ENCODE results near the gene DBET. TPM values are rescaled to one million over a fixed set of nuclear protein-coding genes. Genes with fewer than 3 reads are reported as not detected.
"Not testable (repeated sequence)": the region's sequence is repeated elsewhere in the genome, so short reads cannot be mapped to it uniquely, and the experiment has no call there.

Gene DBET
- total RNA-seq, 1 donor from 2014 or later, result not detected

DNA sequence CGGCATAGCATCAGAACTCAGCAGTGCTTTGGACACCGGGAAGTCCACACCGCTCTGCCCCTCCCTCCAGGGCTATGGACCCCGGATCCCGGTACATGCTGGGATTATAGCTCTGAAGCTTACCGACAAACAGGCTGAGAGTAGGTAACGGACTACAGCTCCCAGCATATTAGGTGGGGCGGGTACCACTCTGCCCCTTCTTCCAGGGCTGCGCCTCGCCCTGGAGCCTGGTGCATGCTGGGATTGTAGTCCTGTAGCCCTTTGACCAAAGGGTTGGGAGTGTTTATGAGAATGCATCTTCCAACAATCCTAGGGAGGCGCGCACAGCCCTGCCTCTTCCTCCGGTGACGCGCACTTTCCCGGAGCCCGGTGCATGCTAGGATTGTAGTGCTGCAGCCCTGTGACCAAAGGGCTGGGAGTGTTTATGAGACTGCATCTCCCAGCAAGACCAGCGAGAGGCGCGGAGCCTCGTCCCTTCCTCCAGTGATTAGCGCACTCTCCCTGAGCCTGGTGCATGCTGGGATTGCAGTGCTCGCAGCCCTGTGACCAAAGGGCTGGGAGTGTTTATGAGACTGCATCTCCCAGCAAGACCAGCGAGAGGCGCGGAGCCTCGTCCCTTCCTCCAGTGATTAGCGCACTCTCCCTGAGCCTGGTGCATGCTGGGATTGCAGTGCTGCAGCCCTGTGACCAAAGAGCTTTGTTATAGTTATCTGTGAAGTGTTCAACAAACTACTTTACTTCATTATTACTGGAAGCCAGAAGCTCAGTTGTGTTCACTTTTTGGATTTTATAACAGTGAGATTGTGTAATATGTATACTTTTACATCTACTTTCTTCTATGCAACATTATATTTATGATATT lies 14.7 kb upstream of the DBET start:
- DNase-seq, result not testable (repeated sequence)

DNA sequence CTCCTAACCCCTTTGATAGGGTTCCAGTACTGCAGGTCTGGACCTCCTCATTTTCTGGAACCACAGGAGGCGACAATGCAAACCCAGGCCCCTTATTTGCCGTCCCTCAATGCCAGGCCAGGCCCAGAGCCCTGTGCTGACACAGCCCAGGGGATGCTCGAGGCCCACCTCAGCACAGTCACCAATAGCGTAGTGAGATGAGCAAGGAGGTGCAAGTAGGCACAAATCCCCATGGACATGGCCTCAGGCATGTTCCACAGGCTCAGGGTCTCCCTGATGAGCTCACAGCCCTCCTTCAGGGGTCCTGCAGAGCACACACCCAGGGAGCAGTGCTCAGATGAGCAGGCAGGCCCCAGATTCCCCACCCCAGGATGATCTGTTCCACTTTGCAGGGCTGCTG lies 5.3 kb upstream of the DBET start:
- DNase-seq, result not testable (repeated sequence)

DNA sequence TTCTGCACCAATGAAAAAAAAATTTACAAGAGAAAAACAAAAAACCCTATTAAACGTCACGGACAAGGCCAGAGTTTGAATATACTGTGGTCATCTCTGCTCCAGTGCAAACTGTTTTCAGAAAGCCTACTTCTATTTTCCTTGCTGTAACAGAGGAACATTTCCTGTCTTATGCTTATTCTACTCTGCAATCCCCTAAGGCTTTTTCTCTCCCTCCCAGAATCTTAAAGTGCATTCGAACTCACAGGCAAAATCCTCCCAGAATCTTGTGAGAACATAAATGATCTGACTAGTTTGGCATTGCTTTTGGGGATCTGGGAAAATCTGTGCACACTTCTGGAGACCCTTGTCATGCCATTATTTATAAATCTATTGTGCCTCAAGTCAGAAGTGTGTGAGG lies 503 bp downstream of the DBET start:
- DNase-seq, result not testable (repeated sequence)

DNA sequence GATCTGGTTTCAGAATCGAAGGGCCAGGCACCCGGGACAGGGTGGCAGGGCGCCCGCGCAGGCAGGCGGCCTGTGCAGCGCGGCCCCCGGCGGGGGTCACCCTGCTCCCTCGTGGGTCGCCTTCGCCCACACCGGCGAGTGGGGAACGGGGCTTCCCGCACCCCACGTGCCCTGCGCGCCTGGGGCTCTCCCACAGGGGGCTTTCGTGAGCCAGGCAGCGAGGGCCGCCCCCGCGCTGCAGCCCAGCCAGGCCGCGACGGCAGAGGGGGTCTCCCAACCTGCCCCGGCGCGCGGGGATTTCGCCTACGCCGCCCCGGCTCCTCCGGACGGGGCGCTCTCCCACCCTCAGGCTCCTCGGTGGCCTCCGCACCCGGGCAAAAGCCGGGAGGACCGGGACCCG lies 4.0 kb downstream of the DBET start:
- DNase-seq, result peak; percentile 0

DNA sequence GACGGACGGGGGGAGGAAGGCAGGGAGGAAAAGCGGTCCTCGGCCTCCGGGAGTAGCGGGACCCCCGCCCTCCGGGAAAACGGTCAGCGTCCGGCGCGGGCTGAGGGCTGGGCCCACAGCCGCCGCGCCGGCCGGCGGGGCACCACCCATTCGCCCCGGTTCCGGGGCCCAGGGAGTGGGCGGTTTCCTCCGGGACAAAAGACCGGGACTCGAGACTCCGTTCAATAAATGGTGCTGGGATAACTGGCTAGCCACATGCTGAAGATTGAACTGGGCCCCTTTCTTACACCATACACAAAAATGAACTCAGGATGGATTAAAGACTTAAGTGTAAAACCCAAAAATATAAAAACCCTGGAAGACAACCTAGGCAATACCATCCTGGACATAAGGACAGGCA lies 28.8 kb downstream of the DBET start:
- DNase-seq, result not testable (repeated sequence)

DNA sequence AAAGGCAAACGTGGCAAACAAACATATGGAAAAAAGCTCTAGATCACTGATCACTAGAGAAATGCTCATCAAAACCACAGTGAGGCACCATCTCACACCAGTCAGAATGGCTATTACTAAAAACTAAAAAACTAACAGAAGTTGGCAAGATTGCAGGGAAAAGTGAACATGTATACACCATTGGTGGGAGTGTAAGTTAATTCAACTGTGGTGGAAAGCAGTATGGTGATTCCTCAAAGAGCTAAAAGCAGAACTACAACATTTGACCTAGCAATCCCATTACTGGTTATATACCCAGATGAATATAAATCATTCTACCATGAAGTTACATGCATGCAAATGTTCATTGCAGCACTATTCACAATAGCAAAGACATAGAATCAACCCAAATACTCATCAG lies 29.7 kb downstream of the DBET start:
- not testable (repeated sequence) for DNase-seq

DNA sequence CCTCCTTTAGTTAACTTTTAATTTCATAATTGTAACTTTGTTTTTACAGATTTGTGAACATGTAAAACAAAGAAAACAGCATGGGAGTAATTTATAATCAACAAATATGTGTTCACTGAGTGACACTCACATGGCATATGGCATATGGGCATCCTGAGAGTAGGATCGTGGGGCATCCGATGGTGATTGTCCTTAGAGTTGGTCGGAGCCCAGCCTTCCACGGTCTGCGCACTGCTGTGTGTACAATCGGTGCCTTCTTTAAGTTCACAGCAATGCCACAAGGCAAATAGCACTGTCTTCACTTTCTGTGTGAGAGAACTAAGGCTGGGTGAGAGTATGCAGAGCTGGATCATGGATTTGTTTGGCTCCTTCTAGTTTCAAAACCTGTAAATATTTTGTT lies 31.0 kb downstream of the DBET start:
- DNase-seq, result not testable (repeated sequence)

DNA sequence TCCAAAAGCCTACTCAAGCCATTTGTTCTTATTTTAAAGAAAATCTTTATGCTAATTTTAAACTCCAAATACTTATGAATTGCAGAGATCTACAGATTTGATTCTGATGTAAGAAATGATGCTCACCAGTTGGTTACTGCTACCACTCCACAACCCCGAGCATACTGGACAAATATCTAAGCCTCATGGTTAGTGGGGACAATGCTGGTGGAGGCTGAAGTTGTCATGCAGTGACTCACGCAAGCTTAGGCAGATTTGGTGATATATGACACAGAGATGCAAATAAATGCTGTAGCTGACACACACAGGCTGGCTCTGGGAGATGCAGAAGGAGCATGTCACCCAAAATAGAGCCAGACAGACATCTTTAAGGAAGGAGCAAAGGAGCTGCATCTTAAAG lies 35.3 kb downstream of the DBET start:
- DNase-seq, result not testable (repeated sequence)

DNA sequence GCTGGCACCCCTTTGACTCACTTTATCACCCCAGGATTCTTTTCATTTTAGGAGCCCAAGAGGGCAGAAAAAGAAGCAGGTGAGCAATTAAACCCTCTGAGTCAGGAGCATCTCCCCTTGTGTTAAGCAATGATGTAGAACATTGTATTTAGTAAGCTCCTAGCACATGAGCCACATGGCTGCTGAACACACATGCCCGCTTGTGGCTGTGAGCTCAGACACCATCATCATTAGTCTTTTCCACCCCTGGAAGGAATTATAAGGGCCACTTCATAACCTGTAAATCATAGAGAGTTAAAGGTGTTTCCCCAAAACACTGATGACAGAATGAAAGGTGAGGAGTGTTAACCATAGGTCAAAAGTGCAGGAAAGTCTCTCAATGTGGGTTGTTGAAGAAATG lies 37.2 kb downstream of the DBET start:
- DNase-seq, result not testable (repeated sequence)

DNA sequence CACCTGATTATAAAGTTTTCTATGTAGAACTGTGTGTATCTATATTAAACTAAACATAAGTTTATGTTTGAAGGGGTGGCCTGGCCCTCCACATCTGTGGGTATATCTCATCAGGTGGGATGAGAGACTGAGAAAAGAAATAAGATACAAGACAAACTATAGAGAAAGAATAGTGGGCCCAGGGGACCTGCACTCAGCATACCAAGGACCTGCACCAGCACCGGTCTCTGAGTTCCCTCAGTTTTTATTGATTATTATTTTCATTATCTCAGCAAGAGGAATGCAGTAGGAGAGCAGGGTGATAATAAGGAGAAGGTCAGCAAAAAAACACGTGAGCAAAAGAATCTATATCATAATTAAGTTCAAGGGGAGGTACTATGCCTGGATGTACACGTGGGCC lies 41.9 kb downstream of the DBET start:
- DNase-seq, result not testable (repeated sequence)

DNA sequence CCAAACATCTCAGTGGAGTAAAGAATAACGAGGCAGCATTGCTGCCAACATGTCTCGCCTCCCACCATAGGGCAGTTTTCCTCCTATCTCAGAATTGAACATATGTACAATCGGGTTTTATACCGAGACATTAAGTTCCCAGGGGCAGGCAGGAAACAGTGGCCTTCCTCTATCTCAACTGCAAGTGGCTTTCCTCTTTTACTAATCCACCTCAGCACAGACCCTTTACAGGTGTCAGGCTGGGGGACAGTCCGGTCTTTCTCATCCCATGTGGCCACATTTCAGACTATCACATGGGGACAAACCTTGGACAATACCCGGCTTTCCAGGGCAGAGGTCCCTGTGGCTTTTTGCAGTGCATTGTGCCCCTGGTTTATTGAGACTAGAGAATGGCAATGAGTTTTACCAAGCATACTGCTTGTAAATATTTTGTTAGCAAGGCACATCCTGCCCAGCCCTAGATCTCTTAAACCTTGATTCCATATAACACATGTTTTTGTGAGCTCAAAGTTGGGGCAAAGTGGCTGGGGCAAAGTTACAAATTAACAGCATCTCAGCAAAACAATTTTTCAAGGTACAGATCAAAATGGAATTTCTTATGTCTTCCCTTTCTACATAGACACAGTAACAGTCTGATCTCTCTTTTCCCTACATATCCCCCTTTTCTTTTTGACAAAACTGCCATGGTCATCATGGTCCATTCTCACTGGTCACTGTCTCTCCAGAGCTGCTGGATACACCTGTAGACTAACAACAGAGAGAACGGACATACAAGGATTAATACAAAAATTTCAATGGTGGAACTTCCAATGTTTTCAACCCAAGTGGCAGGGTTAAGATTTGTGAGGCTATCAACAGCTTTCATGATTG lies 42.5 kb downstream of the DBET start:
- not testable (repeated sequence) for DNase-seq

DNA sequence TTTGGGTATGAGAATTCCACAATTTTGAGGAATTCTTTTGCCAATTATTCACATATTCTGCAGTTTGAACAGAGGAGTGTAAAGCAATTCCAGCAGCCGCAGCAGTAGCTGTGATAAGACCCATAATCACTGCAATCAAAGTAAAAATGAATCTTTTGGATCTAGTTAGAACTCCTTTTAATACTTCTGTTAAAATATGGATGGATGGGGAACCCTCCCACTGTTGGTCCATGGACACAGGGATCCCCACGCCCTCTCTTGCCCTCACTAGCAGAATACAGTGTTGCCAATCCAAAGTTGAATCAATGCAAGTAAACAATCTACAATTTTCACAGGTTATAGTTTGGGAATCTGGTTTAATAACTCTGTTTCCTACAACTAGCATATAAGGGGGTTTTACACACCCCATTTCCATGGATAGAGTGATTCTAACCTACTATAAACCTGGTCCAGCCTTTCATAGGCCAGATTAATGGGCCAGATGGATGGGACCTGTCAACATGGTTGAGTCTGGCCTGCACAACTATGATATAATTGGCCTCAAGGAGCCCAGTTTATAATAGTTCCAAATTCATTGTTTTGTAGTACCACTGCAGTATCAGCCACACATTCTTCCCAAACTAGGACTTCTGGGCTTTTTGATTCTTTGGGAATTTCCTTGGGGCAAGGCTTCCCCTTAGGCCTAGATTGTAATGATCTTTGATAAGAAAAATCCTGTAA lies 43.6 kb downstream of the DBET start:
- DNase-seq, result not testable (repeated sequence)

DNA sequence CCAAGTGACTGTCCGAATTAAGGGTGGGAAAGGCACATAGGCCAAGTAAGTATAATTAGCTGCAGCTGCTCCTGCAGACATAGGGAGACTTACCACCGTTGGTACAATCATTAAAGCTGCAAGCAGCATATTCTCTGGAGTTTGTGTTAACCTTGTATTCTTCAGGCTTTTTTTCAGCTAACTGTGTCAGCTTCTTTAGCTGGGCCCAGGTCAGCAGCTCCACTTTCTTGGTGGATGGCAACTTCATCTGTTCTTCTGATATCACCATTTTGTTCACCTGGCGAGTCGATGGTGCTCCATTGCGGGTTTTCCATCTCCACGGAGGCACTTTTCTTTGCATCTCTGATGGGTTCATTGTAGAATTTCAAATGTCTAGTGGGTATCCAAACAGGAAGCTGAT lies 44.5 kb downstream of the DBET start:
- not testable (repeated sequence) for DNase-seq

DNA sequence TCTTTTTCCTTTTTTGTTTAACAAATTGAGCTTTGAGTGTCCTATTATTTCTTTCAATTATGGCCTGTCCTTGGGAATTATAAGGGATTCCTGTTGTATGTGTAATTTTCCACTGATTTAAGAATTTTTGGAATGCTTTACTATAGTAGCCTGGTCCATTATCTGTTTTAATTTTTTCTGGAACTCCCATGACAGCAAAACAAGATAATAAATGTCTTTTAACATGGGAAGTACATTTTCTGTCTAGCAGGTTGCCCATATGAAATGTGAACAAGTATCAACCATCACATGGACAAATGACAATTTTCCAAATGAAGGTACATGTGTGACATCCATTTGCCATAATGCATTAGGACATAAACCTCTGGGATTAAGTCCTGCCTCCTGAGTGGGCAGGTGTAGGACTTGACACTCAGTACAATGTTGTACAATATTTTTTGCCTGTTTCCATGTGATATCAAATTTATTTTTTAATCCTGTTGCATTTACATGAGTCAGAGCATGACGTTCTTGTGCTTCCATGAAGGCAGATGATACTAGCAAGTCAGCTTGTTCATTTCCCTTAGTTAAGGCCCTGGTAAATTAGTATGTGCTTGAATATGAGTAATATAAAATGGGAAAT lies 45.2 kb downstream of the DBET start:
- not testable (repeated sequence) for DNase-seq

DNA sequence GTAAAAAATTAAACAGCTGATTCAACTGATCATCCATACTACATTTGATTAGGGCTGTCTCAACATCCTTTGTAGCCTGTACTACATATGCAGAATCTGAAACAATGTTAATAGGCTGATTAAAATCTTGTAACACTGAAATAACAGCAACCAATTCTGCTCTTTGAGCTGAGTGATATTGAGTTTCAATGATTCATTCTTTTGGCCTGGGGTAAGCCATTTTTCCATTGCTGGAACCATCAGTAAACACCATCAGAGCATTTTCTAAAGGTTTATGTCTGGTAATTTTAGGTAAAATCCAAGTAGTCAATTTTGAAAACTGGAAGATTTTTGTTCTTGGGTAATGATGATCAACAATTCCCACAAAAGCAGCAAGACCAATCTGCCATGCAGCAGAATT lies 45.7 kb downstream of the DBET start:
- not testable (repeated sequence) for DNase-seq

DNA sequence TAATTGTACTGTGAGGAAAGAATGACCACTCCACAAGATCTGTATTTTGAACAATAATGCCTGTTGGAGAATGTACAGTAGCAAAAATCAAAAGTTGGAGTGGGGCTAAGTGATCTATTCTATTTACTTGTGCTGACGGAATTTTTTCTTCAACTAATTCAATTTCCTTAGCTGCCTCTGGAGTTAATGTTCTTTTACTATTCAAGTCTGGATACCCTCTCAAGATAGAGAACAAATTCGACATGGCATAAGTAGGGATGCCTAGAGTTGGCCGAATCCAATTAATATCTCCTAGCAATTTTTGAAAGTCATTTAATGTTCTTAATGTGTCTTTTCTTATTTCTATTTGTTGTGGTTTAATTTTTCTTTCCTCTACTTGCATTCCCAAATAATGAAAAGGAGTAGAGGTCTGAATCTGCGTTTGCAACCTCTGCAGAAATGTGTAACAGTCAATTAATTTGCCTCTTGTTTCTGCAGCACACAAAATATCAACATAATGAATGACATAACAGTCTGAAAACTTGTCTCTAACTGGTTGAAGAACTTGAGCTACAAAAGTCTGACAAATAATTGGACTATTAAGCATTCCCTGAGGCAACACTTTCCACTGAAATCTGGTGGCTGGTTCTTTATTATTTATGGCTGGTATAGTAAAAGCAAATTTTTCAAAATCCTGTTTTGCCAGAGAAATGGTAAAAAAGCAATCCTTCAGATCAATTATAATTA lies 46.4 kb downstream of the DBET start:
- not testable (repeated sequence) for DNase-seq

DNA sequence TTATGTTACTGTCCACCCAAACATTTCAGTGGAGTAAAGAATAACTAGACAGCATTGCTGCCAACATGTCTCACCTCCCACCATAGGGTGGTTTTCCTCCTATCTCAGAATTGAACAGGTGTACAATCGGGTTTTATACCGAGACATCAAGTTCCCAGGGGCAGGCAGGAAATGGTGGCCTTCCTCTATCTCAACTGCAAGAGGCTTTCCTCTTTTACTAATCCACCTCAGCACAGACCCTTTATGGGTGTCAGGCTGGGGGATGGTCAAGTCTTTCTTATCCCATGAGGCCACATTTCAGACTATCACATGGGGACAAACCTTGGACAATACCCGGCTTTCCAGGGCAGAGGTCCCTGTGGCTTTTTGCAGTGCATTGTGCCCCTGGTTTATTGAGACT lies 48.6 kb downstream of the DBET start:
- not testable (repeated sequence) for DNase-seq

DNA sequence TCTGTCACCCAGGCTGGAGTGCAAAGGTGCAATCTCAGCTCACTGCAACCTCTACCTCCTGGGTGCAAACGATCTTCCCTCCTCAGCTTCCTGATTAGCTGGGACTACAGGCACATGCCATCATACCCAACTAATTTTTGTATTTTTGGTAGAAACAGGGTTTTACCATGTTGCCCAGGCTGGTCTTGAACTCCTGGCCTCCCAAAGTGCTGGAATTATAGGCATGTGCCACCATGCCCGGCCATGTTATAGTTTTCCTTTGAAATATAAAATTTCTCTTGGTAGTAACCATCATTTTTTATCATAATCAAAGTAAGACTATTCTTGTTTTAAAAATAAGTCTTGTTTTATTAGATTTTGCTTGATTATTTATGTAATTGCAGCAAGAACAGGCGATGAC lies 50.7 kb downstream of the DBET start:
- DNase-seq, result not testable (repeated sequence)
